PC-3 (cell line): ENCODE data around the gene CHAC1. TPM values are rescaled to one million over a fixed set of nuclear protein-coding genes. Genes with fewer than 3 reads are reported as not detected.
A peak's percentile ranks its signal among the peaks of the same experiment; 100 is the strongest.

Experiments used
- ATAC-seq: fragments of 200-7000 bp; cut with Tn5 transposase; 2 replicates; pipeline ENCODE4 v1.9.1; 2020; ENCODE audit warnings: mild to moderate bottlenecking, moderate library complexity
- BruUV-seq: library from RNA; stranded (reverse); fragments of 400-500 nt; replicated peaks from 2 replicates; lab custom pipeline; 2021; lab: Mats Ljungman, UMichigan
- CTCF ChIA-PET: fragments of 300-600 bp; sonication (Branson Sonifier 250); formaldehyde crosslinking; loops from one replicate; lab custom pipeline; 2022; ENCODE audit warnings: antibody characterized with exemption; lab: Charles Lee
- POLR2A ChIA-PET: fragments of 300-600 bp; sonication (Branson Sonifier 250); formaldehyde crosslinking; loops from one replicate; lab custom pipeline; 2022; ENCODE audit warnings: antibody characterized with exemption; ENCODE audit not compliant: unreplicated experiment; lab: Charles Lee
- DNase-seq: peaks from one replicate; pipeline ENCODE4 v3.0.0-alpha.2; 2015
- H2AFZ ChIP-seq: fragments of 300-600 bp; sonication (generic); 2 replicates; pipeline ENCODE4 v1.6.0; 2016; ENCODE audit warnings: antibody characterized with exemption, low read length
- H3F3A ChIP-seq: fragments of 300-600 bp; sonication (generic); one replicate; pipeline ENCODE4 v1.6.0; 2017; ENCODE audit warnings: antibody characterized with exemption, low read length, control low read depth, mild to moderate bottlenecking; ENCODE audit not compliant: unreplicated experiment
- H3K27ac ChIP-seq: fragments of 300-600 bp; sonication (generic); 2 replicates; pipeline ENCODE4 v1.5.1; 2016; ENCODE audit warnings: mild to moderate bottlenecking, low read length
- H3K27me3 ChIP-seq: fragments of 300-600 bp; sonication (generic); 2 replicates; pipeline ENCODE4 v1.6.1; 2016; ENCODE audit warnings: low read length, mixed read lengths
- H3K36me3 ChIP-seq: fragments of 300-600 bp; sonication (generic); 2 replicates; pipeline ENCODE4 v1.6.1; 2016; ENCODE audit warnings: low read depth, mixed run types, low read length, mixed read lengths
- H3K4me1 ChIP-seq: fragments of 300-600 bp; sonication (generic); 2 replicates; pipeline ENCODE4 v1.5.1; 2016; ENCODE audit warnings: low read length; ENCODE audit not compliant: insufficient read depth
- H3K4me2 ChIP-seq: fragments of 300-600 bp; sonication (generic); 2 replicates; pipeline ENCODE4 v1.6.0; 2016; ENCODE audit warnings: low read length
- H3K4me3 ChIP-seq: fragments of 300-600 bp; sonication (generic); 2 replicates; pipeline ENCODE4 v1.5.1; 2016; ENCODE audit warnings: mild to moderate bottlenecking, low read length, mixed read lengths
- H3K79me2 ChIP-seq: fragments of 300-600 bp; sonication (generic); 2 replicates; pipeline ENCODE4 v1.6.1; 2017; ENCODE audit warnings: low read length, mixed read lengths
- H3K9ac ChIP-seq: fragments of 300-600 bp; sonication (generic); 2 replicates; pipeline ENCODE4 v1.6.0; 2016; ENCODE audit warnings: mild to moderate bottlenecking, low read length
- H3K9me2 ChIP-seq: fragments of 300-600 bp; sonication (generic); replicated peaks from 2 replicates; pipeline ENCODE4 v1.6.1; 2016; ENCODE audit warnings: mixed run types, low read length, mixed read lengths
- H3K9me3 ChIP-seq: fragments of 300-600 bp; sonication (generic); 2 replicates; pipeline ENCODE4 v1.6.1; 2016; ENCODE audit warnings: low read length, mixed read lengths
- H4K20me1 ChIP-seq: fragments of 300-600 bp; sonication (generic); 2 replicates; pipeline ENCODE4 v1.6.1; 2016; ENCODE audit warnings: low read length, mixed read lengths
- CTCF ChIP-seq: fragments of 300-600 bp; sonication (generic); conservative IDR thresholded peaks from 2 replicates; pipeline ENCODE4 v1.5.1; 2017; ENCODE audit warnings: antibody characterized with exemption, low read depth, mild to moderate bottlenecking, low read length
- EZH2 ChIP-seq: fragments of 300-600 bp; sonication (generic); IDR thresholded peaks from one replicate; pipeline ENCODE4 v1.6.1; 2017; ENCODE audit warnings: antibody characterized with exemption, mild to moderate bottlenecking, low read length; ENCODE audit not compliant: unreplicated experiment
- EZH2phosphoT487 ChIP-seq: fragments of 300-600 bp; sonication (generic); IDR thresholded peaks from 2 replicates; pipeline ENCODE4 v1.6.1; 2018; ENCODE audit warnings: mild to moderate bottlenecking, antibody characterized with exemption, low read length, borderline replicate concordance
- intact Hi-C: fragments of 100-400 bp; cut with micrococcal nuclease; formaldehyde crosslinking; loops from 2 replicates; pipeline ENCODE4 v1.9.0; 2023
- total RNA-seq: library from RNA; depleted of rRNA; stranded (reverse); fragments of >200 nt; gene quantifications from 2 replicates; pipeline ENCODE4 v1.2.3, GENCODE V29; 2014

CHAC1 gene
- total RNA-seq, 1 experiment from 2014 or later = 13.3 TPM

GRCh38 chr15:40914486-40914885, 38.8 kb upstream of the CHAC1 start:
- ATAC-seq = no peak
- H4K20me1 ChIP-seq = no peaks in the 10 kb centered on the region
- POLR2A ChIA-PET = no interaction called here

DNA sequence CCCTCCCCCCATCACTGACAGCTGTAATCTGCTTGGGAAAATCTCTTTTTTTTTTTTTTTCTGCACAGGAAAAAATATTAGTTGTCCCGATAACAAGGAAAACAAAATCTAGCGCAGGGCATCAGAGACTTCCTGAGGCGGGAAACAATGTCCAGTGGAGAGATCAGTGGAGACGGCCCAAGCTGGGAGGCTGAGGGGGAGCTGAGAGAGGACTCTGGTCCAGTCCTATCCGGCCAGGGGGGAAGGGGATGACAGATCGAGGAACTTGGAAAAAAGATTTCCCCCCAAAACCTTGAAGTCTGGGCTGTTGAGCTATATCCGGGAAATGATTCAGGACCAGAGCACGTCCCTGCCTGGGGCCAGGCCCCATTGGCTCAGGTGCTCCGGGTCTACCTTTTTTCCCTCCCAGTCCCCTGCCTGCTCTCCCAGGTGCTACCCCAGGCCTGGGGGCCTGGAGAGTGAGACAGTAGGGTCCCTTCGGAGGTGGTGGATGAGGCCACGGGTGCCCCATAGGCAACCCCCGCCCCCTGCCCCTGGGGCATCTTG, 38.1 kb upstream of the CHAC1 start:
- BruUV-seq = no TSS peak
- Histone ChIP-seq H3K36me3 (no peaks in the 10 kb centered on the region), H3K79me2 (no peaks in the 10 kb centered on the region), H3K4me1 (peaks cover 7% of the 10 kb centered on the region; the same call in 1 of the 2 replicates), H2AFZ (0 out of 2 replicates have a peak overlapping the region, but pooled peaks have one; percentile 9), H3K27me3 (no peaks in the 10 kb centered on the region), H3K4me3 (no peak overlapping the region), H3K4me2 (no peak overlapping the region), H3F3A (no peaks in the 10 kb centered on the region), H3K27ac (no peak overlapping the region), H3K9ac (no peak overlapping the region), H4K20me1 (no peaks in the 10 kb centered on the region), H3K9me3 (no peaks in the 10 kb centered on the region), H3K9me2 (no peaks in the 10 kb centered on the region)
- CTCF ChIA-PET = no interaction called here
- no peak for ATAC-seq
- TF ChIP-seq CTCF (no peak), EZH2phosphoT487 (no peak), EZH2 (no peak)
- POLR2A ChIA-PET = no interaction called here
- intact Hi-C loops = no loop called here
- no peak for DNase-seq

More at GRCh38 chr15:40914486-40914885, 38.8 kb upstream of the CHAC1 start:
- intact Hi-C loops = no loop called here
- Histone ChIP-seq H3K79me2 (no peaks in the 10 kb centered on the region), H3K9me2 (no peaks in the 10 kb centered on the region), H3K9ac (no peak overlapping the region), H3K9me3 (no peaks in the 10 kb centered on the region), H2AFZ (no peak overlapping the region), H3K27ac (no peak overlapping the region), H3K4me1 (peaks cover 7% of the 10 kb centered on the region; the same call in 1 of the 2 replicates), H3K27me3 (no peaks in the 10 kb centered on the region), H3K36me3 (no peaks in the 10 kb centered on the region), H3K4me2 (no peak overlapping the region), H3K4me3 (no peak overlapping the region), H3F3A (no peaks in the 10 kb centered on the region)
- no peak; the same call in 1 of the 2 replicates for TF ChIP-seq CTCF
- TF ChIP-seq EZH2phosphoT487 = no peak
- no peak for TF ChIP-seq EZH2
- CTCF ChIA-PET = no interaction called here
- DNase-seq = no peak
- BruUV-seq = no TSS peak

GRCh38 chr15:40915679-40916078, 37.6 kb upstream of the CHAC1 start:
- Histone ChIP-seq H3K79me2 (no peaks in the 10 kb centered on the region), H3K4me1 (peaks cover 7% of the 10 kb centered on the region; the same call in 1 of the 2 replicates), H3F3A (no peaks in the 10 kb centered on the region), H3K4me3 (no peak overlapping the region), H3K27me3 (no peaks in the 10 kb centered on the region), H2AFZ (0 out of 2 replicates have a peak overlapping the region, but pooled peaks have one; percentile 9), H3K9me3 (no peaks in the 10 kb centered on the region), H3K9ac (no peak overlapping the region), H3K9me2 (no peaks in the 10 kb centered on the region), H3K36me3 (no peaks in the 10 kb centered on the region), H3K4me2 (no peak overlapping the region), H3K27ac (no peak overlapping the region), H4K20me1 (no peaks in the 10 kb centered on the region)
- intact Hi-C loops = no loop called here
- ATAC-seq (no peak), DNase-seq (no peak)
- CTCF ChIA-PET = interaction anchor here (0.5 kb wide), 1 partner anchor 22 kb away, joined by 3 read pairs; no protein-coding TSS in a partner anchor
- POLR2A ChIA-PET = no interaction called here
- TF ChIP-seq EZH2phosphoT487 (no peak), CTCF (no peak), EZH2 (no peak)
- no TSS peak for BruUV-seq
